ENCODE results near the gene MAD1L1. TPM values are rescaled to one million over a fixed set of nuclear protein-coding genes. Genes with fewer than 3 reads are reported as not detected.

Gene MAD1L1
- total RNA-seq, 1 donor from 2014 or later: 32.3 TPM

GRCh38 chr7:1942243-1942940 is 290.4 kb downstream of the MAD1L1 start:
- TF ChIP-seq EZH2 (IDR thresholded peaks at IDR 0.05; ENCODE audit: insufficient read depth, low read length): no peak
- no peak for TF ChIP-seq CTCF (IDR thresholded peaks at IDR 0.05; ENCODE audit: insufficient read depth, low read depth, low read length)
- Histone ChIP-seq H3K27ac (ENCODE audit: low read depth, low read length) (no peak overlapping the region), H3K4me1 (ENCODE audit: insufficient read depth, low read length) (peaks cover 18% of the 10 kb centered on the region), H3K4me2 (ENCODE audit: low read length) (no peak overlapping the region), H3K27me3 (ENCODE audit: insufficient read depth, low read length) (no peaks in the 10 kb centered on the region), H3K36me3 (ENCODE audit: insufficient read depth, low read length) (no peaks in the 10 kb centered on the region), H3K4me3 (ENCODE audit: insufficient read depth, low read depth, low read length) (no peak overlapping the region), H3K79me2 (ENCODE audit: insufficient read depth, low read length) (no peaks in the 10 kb centered on the region), H3K9ac (ENCODE audit: low read length) (no peak overlapping the region), H3K9me3 (ENCODE audit: insufficient read depth, low read depth, low read length) (no peaks in the 10 kb centered on the region), H4K20me1 (ENCODE audit: insufficient read depth, low read length) (no peaks in the 10 kb centered on the region), H2AFZ (ENCODE audit: low read depth, low read length) (no peak overlapping the region)
- DNase-seq (ENCODE audit: low read depth) (no peak), FAIRE-seq (no peak)
- Mint-ChIP-seq H3K4me1 (ENCODE audit: low read depth, unreplicated experiment) (peaks cover 2% of the 10 kb centered on the region), H3K27ac (ENCODE audit: unreplicated experiment) (no peak overlapping the region), H3K4me3 (ENCODE audit: unreplicated experiment) (no peak overlapping the region), H3K9me3 (ENCODE audit: unreplicated experiment) (peaks cover 2% of the 10 kb centered on the region), H3K36me3 (ENCODE audit: low read depth, unreplicated experiment) (peaks cover 12% of the 10 kb centered on the region), H3K27me3 (ENCODE audit: low read depth, unreplicated experiment) (no peaks in the 10 kb centered on the region)

GRCh38 chr7:1941464-1942242 is 291.1 kb downstream of the MAD1L1 start:
- H3K4me2 ChIP-seq (ENCODE audit: low read length): no peak overlapping the region
- no peak overlapping the region for H3K27ac Mint-ChIP-seq (ENCODE audit: unreplicated experiment)
- TF ChIP-seq EZH2 (IDR thresholded peaks at IDR 0.05; ENCODE audit: insufficient read depth, low read length): no peak
- TF ChIP-seq CTCF (IDR thresholded peaks at IDR 0.05; ENCODE audit: insufficient read depth, low read depth, low read length): no peak
- no peaks in the 10 kb centered on the region for H3K79me2 ChIP-seq (ENCODE audit: insufficient read depth, low read length)
- no peaks in the 10 kb centered on the region for H3K27me3 ChIP-seq (ENCODE audit: insufficient read depth, low read length)
- peaks cover 12% of the 10 kb centered on the region for H3K36me3 Mint-ChIP-seq (ENCODE audit: low read depth, unreplicated experiment)
- peaks cover 2% of the 10 kb centered on the region for H3K9me3 Mint-ChIP-seq (ENCODE audit: unreplicated experiment)
- H3K4me3 Mint-ChIP-seq (ENCODE audit: unreplicated experiment): no peak overlapping the region
- no peaks in the 10 kb centered on the region for H4K20me1 ChIP-seq (ENCODE audit: insufficient read depth, low read length)
- no peak overlapping the region for H3K27ac ChIP-seq (ENCODE audit: low read depth, low read length)
- no peak overlapping the region for H2AFZ ChIP-seq (ENCODE audit: low read depth, low read length)
- H3K4me1 ChIP-seq (ENCODE audit: insufficient read depth, low read length): peaks cover 18% of the 10 kb centered on the region
- DNase-seq (ENCODE audit: low read depth): no peak
- no peaks in the 10 kb centered on the region for H3K36me3 ChIP-seq (ENCODE audit: insufficient read depth, low read length)
- no peak overlapping the region for H3K9ac ChIP-seq (ENCODE audit: low read length)
- no peak overlapping the region for H3K4me3 ChIP-seq (ENCODE audit: insufficient read depth, low read depth, low read length)
- H3K4me1 Mint-ChIP-seq (ENCODE audit: low read depth, unreplicated experiment): peaks cover 2% of the 10 kb centered on the region
- FAIRE-seq: no peak
- no peaks in the 10 kb centered on the region for H3K9me3 ChIP-seq (ENCODE audit: insufficient read depth, low read depth, low read length)
- no peaks in the 10 kb centered on the region for H3K27me3 Mint-ChIP-seq (ENCODE audit: low read depth, unreplicated experiment)
